ENCODE measurements around the gene BRI3.

The BRI3 gene

DNA sequence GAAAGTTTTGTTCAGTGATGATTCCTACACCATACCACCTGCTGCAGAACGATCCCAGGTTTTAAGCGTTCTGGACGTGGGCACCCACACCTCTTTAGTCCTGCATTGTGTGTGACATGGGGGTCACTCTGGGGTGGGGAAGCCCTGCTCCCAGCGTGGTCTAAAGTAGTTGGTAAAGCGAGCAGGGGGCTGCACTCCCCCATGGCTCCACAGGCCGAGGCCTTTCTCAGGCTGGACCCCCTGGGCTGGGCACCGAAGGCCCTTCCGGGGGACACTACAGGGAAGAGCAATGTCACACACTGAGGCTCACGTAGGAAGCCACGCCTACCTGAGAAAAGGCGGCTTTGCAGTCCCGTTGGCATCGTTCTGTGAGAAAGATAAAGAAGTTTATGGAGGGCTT, 12.3 kb downstream of the BRI3 start:
- TF ChIP-seq CTCF (IDR thresholded peaks at IDR 0.05), result no peak
- no peak overlapping the region for H3K4me3 ChIP-seq
- H3K27ac ChIP-seq, result no peak overlapping the region
- DNase-seq (ENCODE audit: low spot score), result no peak

DNA sequence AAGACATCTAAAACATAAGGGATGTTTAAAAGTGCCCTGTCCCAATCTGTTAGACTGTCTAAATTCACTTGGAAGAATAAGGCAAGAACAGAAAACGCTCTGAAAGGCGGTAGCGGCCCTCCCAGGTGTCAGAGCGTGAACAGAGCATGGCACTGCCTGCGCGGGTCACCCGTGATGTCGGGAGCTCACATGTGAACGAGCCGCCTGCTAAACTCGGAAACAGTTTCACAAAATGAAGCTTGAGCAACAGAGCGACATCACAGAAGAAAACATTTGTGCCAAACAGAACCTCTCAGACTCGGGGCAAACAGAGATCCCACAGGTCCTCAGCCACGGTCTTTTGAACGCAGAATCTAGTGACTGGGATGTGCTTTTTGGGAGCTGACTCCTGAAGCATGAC, 12.8 kb downstream of the BRI3 start:
- DNase-seq (ENCODE audit: low spot score), result no peak
- H3K4me3 ChIP-seq, result no peak overlapping the region
- TF ChIP-seq CTCF (IDR thresholded peaks at IDR 0.05), result no peak
- no peak overlapping the region for H3K27ac ChIP-seq

- DNase-seq (ENCODE audit: low spot score), result no peak
These were observed 13.4 kb downstream of the BRI3 start for GRCh38 chr7:98294798-98295382.

DNA sequence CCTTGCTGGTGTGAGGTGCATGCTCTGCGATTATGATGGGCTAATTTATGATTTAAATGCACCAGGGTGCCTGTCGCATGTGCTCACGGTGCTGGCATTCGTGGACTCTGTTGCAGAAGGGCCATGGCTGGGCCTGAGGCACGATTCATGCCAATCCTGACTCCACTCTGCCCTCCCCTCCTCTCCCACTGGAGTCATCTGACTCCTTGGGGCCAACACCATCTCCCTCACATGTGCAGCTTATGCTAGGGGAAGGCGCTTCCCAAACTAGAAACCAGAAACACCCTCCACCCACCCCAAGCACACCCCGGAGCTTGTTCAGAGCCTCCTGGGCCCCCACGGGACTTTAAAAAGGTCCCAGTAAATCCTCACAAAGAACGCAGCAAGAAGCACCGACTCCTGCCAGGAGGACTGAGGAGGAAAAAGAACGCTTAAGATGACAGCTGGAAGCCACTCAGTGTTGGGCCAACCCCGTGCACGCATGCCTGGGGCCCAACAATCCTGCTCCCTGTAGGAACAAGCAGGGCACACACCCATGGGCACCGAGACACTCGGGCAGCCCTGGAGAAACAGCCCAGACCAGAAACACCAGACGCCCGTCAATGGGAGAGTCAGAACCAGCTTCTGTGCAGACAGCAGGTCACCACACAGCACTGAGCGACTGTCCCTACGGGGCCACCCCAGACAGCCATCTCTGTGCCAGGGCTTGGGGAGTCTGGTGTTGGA, 14.1 kb downstream of the BRI3 start:
- Histone ChIP-seq H3K27ac (no peak overlapping the region), H3K4me3 (no peak overlapping the region)
- no peak for TF ChIP-seq CTCF (IDR thresholded peaks at IDR 0.05)
- no peak for DNase-seq (ENCODE audit: low spot score)

More at GRCh38 chr7:98294798-98295382, 13.4 kb downstream of the BRI3 start:
- H3K4me3 ChIP-seq, result no peak overlapping the region
- no peak overlapping the region for H3K27ac ChIP-seq
- no peak for TF ChIP-seq CTCF (IDR thresholded peaks at IDR 0.05)

DNA sequence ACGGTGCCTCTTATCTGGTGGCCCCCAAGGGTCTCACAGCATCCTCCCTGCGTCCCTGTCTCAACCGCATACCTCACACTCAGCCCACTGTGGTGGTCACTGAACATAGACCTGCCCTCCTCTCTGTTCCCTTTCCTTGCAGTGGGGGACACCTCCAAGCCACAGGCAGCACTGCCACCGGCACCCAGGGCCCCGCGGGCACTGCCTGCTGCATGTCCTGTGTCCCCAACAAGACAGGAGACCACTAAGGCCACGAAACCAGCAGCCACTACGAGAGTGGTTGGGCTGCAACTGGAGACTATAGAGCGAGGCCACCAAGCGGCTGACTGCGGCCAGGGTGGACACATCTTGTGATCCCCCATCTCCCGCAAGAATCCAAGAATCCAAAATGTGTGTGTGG, 15.3 kb downstream of the BRI3 start:
- Histone ChIP-seq H3K4me3 (no peak overlapping the region), H3K27ac (no peak overlapping the region)
- no peak for DNase-seq (ENCODE audit: low spot score)
- no peak for TF ChIP-seq CTCF (IDR thresholded peaks at IDR 0.05)

GRCh38 chr7:98297626-98298286, 16.3 kb downstream of the BRI3 start:
- DNase-seq (ENCODE audit: low spot score), result no peak
- TF ChIP-seq CTCF (IDR thresholded peaks at IDR 0.05), result no peak
- Histone ChIP-seq H3K4me3 (no peak overlapping the region), H3K27ac (no peak overlapping the region)
